Eye (tissue), 1 donor: ENCODE results near the gene SLC25A42.
A peak's percentile ranks its signal among the peaks of the same experiment; 100 is the strongest.

Experiments
- DNase-seq: peaks from one replicate; pipeline ENCODE4 v3.0.0-alpha.2; 2015

Gene SLC25A42

GRCh38 chr19:19051478-19052213, 12.1 kb upstream of the SLC25A42 start:
- no peak for DNase-seq

DNA sequence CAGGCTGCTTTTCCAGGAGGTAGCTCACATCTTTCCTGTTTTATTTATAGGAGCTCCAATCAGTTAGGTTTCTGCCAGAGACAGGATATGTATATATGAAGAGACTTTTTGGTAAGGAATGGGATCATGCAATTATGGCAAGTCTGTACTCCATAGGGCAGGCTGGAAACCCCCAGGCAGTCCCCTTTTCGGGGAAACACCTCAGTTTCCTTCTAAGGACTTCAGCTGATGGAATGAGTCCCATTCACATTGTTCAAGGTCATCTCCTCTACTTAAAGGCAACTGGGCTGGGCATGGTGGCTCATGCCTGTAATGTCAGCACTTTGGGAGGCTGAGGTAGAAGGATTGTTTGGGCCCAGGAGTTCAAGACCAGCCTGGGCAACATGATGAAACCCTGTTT, 10.9 kb upstream of the SLC25A42 start:
- DNase-seq, result no peak

DNA sequence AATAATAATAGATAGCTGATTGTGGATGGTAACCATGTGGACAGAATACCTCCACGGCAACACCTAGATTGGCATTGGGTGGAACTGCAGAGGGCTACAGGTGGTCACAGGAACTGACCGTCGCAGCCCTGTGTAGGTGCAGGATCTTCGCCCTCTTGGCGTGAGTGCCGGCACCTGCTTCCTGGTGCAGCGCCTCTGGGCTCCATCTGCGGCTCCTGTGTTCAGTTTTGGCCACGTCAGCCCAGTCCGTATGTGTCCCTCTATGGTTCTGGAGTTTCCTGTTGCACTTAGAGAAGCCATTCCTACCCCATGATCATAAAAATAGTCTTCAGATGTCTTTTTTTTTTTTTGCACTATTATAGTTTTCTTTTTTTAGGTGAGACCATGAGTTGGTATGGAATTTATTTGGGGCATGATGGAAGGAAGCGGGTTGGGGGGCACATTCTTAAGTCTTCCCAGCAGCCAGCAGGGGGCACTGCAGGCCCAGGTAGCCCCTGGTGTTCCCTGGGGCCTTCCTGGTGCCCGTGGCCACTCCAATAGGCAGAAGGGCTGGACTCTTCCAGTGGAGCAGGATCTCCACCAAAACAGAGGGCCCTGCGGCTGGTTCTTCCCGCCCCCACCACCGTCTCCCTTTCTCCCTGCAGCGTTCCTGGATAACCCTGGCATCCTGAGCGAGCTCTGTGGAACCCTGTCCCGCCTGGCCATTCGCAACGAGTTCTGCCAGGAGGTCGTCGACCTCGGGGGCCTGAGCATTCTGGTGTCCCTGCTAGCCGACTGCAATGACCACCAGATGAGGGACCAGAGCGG, 10.1 kb upstream of the SLC25A42 start:
- peak; percentile 74 for DNase-seq

DNA sequence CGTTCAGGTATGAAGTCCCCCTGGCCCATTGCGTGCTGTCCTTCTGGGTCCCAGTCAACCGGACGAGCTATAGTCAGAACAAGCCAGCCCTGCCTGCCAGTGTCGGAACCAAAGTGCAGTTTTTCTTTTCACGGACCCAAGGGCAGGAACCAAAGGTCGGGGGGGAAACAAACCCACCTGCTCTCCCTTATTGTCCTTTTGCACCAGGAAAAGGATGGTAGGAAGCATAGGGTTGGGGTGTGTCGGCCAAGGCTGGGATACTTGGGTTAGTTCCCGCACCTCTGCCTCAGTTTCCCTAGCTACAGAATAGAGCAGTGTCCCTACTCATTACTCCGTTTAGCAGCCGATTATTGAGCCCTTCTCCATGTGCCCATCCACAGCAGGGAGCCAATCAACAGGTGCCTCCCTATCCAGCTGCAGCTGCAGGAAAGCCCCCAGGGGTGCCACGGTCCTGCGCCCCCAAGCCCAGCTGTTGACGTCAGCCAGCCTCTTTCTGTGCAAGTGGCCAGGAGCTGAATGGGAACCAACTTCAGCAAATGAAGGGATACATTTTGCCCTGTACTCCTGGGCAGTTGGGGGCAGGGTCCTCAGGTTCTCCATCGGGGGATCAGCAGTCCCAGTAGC, 9.4 kb upstream of the SLC25A42 start:
- no peak for DNase-seq

DNA sequence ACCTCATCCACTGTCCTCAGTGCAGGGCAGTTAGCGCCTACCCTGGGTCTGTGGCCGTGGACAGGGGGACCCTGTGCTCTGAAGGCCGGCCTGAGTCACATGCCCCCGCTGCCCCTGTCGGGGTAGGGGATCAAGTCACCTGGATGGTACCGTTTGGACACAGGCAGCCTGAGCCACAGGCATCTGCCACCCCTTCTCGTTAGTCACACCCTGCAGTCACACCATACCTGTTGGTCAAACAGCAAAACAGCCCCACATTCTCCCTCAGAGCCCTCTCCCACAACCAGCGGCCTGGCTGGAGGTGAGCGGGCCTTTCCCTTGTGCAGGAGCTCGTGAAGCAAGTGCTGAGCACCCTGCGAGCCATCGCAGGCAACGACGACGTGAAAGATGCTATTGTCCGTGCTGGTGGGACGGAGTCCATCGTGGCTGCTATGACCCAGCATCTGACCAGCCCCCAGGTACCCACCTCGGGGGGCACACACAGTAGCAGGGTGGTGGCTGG, 8.8 kb upstream of the SLC25A42 start:
- no peak for DNase-seq

- DNase-seq, result no peak
Measured at GRCh38 chr19:19055701-19056100, 8.1 kb upstream of the SLC25A42 start.

DNA sequence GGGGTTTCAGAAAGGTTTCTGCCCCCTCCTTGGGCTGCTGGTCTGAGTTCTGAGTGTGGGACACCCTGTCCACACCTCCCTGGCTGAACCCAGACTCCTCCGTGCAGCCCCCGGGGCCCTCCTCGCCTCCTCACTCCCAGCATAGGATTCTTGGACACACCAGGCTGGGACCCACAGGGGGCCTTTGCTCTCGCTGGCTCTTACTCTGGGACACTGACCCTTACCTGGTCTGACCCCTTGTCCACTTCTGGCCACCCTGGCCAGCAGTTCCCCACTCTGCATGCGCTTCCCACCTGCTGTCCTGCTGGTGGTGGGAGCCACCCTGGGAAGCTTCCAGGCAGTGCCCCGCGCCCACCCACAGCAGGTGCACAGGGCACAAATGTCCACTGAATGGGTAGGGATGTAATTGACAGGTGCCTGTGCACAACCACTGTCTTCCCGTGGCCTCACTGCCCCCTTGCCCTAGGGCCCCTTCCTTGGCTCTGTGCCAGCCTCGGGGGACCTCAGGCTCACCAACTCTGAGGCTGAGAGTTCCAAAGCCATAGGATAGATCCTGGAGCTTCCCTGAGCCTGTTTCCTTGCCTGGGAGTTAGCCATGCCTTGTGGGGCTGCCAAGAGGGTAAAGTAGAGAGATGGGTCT, 7.0 kb upstream of the SLC25A42 start:
- no peak for DNase-seq

- DNase-seq, result no peak
Measured at GRCh38 chr19:19057317-19057716, 6.5 kb upstream of the SLC25A42 start.

GRCh38 chr19:19057720-19058119, 6.1 kb upstream of the SLC25A42 start:
- no peak for DNase-seq

DNA sequence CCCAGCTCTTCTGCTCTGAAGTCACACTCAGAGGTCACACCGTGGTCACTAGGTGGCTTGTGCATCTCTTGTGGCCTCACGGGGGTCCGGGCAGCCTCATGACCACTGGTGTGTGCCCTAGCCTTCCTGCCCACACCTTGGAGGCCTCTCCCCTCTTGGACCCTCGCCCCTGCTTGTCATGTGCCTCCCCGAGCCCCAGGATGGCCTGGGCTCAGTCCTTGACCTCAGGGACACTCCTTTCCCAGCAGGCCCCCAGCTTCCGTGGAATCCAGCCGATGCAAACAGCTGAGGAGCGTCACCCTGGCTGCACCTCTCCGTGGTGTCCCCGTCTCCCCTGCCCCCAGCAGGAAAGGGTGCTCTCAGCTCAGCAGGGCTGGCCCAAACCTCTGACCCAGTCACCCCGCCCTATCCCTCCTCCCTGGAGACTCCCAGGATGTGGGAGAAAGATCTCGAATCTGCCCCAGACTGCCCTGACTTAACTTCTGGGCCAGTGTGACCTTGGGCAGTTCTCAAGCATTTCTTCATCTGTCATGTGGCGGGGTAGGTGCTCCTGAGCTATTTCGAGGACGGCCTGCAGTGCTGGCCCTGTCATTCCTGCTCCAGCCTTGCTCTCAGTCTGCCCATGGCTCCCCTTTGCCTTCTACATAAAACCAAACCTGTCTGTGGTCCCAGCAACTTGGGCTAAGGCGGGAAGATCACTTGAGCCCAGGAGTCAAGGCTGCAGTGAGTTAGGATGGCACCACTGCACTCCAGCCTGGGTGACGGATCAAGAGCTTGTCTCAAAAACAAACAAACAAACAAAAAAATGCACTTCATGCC, 4.6 kb upstream of the SLC25A42 start:
- no peak for DNase-seq

GRCh38 chr19:19059837-19060611, 3.8 kb upstream of the SLC25A42 start:
- no peak for DNase-seq

DNA sequence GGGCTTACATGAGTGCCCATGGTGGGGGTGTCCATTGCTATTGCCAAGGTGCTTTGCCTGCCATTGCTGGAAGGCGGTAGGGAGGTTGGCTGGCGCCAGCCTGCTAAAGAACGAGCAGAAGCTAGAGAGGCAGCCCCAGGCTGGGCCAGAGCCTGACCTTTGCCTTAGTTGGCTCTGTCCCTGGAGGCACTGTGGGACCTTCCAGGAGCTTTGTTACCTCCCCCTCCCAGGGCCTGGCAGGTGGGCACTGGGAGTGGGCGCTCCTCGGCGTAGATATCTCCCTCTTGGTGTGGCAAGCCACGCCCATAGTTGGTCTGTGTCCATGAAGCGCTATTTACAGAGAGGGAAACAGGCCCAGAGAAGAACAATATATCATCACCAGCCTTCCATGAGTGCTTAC, 2.3 kb upstream of the SLC25A42 start:
- DNase-seq, result no peak

- DNase-seq, result no peak
Measured at GRCh38 chr19:19062454-19063182, 1.2 kb upstream of the SLC25A42 start.

DNA sequence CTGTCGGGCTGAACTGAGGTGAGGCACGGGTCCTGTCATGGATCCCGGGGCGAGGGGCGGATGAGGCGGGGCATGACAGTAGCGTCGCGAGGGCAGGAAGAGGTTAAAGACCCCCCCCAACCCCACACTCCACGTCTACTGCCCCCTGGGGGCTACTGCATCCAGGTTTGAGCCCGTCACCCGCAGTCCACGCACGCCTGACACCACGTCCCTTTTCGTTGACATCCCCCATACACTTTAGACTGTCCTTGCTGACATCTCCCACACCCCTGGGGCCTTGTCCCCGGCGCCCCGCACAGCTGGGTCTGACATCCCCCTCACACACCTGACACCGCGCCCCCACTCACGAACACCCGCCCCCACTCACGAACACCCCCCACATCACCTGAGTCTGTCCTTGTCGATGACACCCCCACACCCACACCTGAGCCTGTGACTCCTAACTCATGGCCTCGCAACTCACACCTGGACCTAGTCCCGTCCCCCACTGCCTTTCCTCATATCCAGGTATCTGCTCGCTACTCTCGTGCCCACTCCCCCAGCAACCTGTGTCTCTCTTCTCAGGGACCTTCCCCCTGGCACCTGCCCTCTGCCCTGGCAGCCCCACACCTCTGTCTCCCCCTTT, 416 bp downstream of the SLC25A42 start:
- no peak for DNase-seq

DNA sequence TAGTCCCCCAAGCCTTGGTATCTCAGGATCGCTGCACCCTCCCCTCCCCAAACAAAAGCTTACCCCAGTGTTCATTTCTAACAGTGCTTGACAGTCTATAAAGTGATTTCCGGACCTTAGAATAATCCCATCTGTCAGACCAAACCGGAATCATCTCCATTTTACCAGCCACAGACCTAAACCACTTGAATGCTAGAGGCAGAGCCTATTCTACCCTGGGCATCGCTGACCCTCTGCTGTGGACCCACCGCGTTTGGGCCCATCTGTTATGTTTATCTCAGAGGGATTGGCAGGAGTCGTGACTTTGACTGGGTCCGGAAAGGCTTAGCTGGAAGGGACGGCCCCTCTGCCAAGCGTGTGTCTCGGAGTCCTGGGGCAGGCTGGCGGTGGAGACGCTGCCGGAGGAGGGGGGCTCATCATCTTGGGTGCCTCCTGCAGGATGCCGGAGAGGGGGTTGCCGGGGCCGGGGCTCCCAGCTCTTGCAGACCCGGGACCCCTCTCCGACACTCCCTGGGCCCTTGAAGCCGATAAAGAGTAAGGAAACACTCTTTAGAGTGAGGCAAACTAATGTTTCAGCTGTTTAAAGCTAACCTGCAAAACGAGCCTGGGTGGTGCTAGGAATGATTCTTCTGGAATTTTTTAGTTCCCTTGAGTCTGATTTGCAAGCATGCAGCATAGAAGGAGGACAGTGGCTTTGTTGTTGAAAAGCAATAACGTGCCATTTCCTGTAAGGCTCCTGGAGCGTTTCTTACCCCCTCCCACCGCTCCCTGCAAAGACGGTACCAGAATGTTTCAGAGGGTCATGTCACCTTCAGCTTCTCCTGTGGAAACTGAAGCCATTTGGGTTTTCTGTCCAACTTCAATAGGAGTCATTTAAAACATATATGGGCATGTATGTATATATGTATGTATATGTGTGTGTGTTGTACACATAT, 1.3 kb downstream of the SLC25A42 start:
- DNase-seq, result peak; percentile 41

DNA sequence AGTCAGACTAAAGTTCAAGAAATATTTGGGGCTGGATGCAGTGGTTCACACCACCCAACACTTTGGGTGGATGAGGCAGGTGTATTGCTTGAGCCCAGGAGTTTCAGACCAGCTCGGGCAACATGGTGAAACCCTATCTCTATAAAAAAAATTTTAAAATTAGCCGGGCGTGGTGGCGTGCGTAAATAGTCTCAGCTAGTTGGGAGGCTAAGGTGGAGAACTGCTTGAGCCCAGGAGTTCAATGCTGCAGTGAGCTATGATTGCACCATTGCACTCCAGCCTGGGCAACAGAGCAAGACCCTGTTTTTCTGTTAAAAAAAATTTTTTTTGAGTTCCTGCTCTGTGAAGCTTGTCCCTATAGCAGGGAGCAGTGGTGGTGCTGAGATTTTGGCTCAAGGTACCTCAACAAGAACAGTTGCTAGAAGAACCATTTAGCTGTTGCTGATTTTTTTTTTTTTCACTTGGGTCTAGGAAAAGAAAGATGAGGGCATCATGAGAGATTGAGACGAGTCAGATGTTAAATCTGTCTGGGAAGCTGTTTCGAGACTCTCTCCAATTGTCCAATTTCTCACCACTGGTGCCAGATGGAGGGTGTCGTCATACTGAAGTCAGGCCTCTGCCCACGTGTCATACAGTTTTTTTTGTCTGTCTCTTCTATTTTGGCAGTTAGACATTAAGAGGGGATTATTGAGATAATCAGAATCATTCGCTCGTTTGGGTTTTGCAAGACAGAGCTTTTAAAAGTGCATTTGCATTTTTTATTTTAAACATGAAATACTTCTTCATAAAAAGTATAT, 3.7 kb downstream of the SLC25A42 start:
- DNase-seq, result no peak

- no peak for DNase-seq
Measured at GRCh38 chr19:19068659-19069654, 5.2 kb downstream of the SLC25A42 start.
